ENCODE data around the gene SOS2. TPM values are rescaled to one million over a fixed set of nuclear protein-coding genes. Genes with fewer than 3 reads are reported as not detected.

SOS2 gene
- total and polyA plus RNA-seq, 7 donors, result 19.4 to 55.1 (median 45.0) TPM

- DNase-seq (no peak), ATAC-seq (no peak)
- no peaks in the 10 kb centered on the region for H3K9me3 ChIP-seq
- no peaks in the 10 kb centered on the region for H3K27me3 ChIP-seq (ENCODE audit: insufficient read depth in 3 of 3, low read length in 2 of 3)
- peaks cover 41% of the 10 kb centered on the region for H3K4me1 ChIP-seq
- H3K4me3 ChIP-seq, result no peak overlapping the region
- no peaks in the 10 kb centered on the region for H3K36me3 ChIP-seq (ENCODE audit: insufficient read depth in 1 of 2, low read depth in 1 of 2)
- no peak overlapping the region for H3K27ac ChIP-seq
- no peak for TF ChIP-seq CTCF (IDR thresholded peaks at IDR 0.05)
- WGBS, 3 donors, result 56 to 62% (median 59%) methylated on average over 2 of the region's 2 CpGs
- intact Hi-C loops (cut with DNase I), result no loop called here
Observed at GRCh38 chr14:50213795-50214194, 17.6 kb downstream of the SOS2 start.

- WGBS, 3 donors, result 20 to 26% (median 24%) methylated on average over 3 of the region's 3 CpGs
- H3K36me3 ChIP-seq (ENCODE audit: insufficient read depth in 1 of 2, low read depth in 1 of 2), result no peaks in the 10 kb centered on the region
- H3K4me3 ChIP-seq, result no peak overlapping the region
- no peaks in the 10 kb centered on the region for H3K27me3 ChIP-seq (ENCODE audit: insufficient read depth in 3 of 3, low read length in 2 of 3)
- no peak for DNase-seq
- H3K27ac ChIP-seq, result peak overlapping the region; percentile 17
- no peaks in the 10 kb centered on the region for H3K9me3 ChIP-seq
- peaks cover 36% of the 10 kb centered on the region for H3K4me1 ChIP-seq
- ATAC-seq, result no peak
- intact Hi-C loops (cut with DNase I), result no loop called here
- no peak for TF ChIP-seq CTCF (IDR thresholded peaks at IDR 0.05)
Observed at GRCh38 chr14:50212726-50213125, 18.7 kb downstream of the SOS2 start.

- intact Hi-C loops (cut with DNase I), result no loop called here
- peaks cover 24% of the 10 kb centered on the region for H3K4me1 ChIP-seq
- no peaks in the 10 kb centered on the region for H3K36me3 ChIP-seq (ENCODE audit: insufficient read depth in 1 of 2, low read depth in 1 of 2)
- no peaks in the 10 kb centered on the region for H3K9me3 ChIP-seq
- ATAC-seq, result peak in 2 of 4 donors; percentile 40 to 46
- no peaks in the 10 kb centered on the region for H3K27me3 ChIP-seq (ENCODE audit: insufficient read depth in 3 of 3, low read length in 2 of 3)
- no peak overlapping the region for H3K4me3 ChIP-seq
- TF ChIP-seq CTCF (IDR thresholded peaks at IDR 0.05), result no peak
- DNase-seq, result no peak
- no peak overlapping the region for H3K27ac ChIP-seq
- WGBS, 3 donors, result 56 to 71% (median 59%) methylated on average over 1 of the region's 1 CpG
Observed at GRCh38 chr14:50210074-50210473, 21.3 kb downstream of the SOS2 start.

GRCh38 chr14:50198499-50198898, 32.9 kb downstream of the SOS2 start:
- peaks cover 0 to 84% of the 10 kb centered on the region in 2 donors for H3K36me3 ChIP-seq (ENCODE audit: insufficient read depth in 1 of 2, low read depth in 1 of 2)
- H3K27me3 ChIP-seq (ENCODE audit: insufficient read depth in 3 of 3, low read length in 2 of 3), result no peaks in the 10 kb centered on the region
- ATAC-seq (no peak), DNase-seq (no peak)
- H3K4me1 ChIP-seq, result no peaks in the 10 kb centered on the region
- TF ChIP-seq CTCF (IDR thresholded peaks at IDR 0.05), result no peak
- no peak overlapping the region for H3K27ac ChIP-seq
- 93 to 99% (median 94%) methylated on average over 2 of the region's 2 CpGs for WGBS, 3 donors
- H3K4me3 ChIP-seq, result no peak overlapping the region
- no peaks in the 10 kb centered on the region for H3K9me3 ChIP-seq
- intact Hi-C loops (cut with DNase I), result no loop called here

GRCh38 chr14:50191499-50191898, 39.9 kb downstream of the SOS2 start:
- TF ChIP-seq CTCF (IDR thresholded peaks at IDR 0.05), result no peak
- H3K27ac ChIP-seq, result no peak overlapping the region
- intact Hi-C loops (cut with DNase I), result no loop called here
- 81 to 91% (median 83%) methylated on average over 1 of the region's 1 CpG for WGBS, 3 donors
- DNase-seq, result no peak
- H3K36me3 ChIP-seq (ENCODE audit: insufficient read depth in 1 of 2, low read depth in 1 of 2), result peaks cover 0 to 51% of the 10 kb centered on the region in 2 donors
- no peak for ATAC-seq
- no peak overlapping the region for H3K4me3 ChIP-seq
- H3K9me3 ChIP-seq, result no peaks in the 10 kb centered on the region
- H3K27me3 ChIP-seq (ENCODE audit: insufficient read depth in 3 of 3, low read length in 2 of 3), result no peaks in the 10 kb centered on the region
- no peaks in the 10 kb centered on the region for H3K4me1 ChIP-seq

Measured in psoas muscle (tissue), 8 donors.